Inflammatory macrophage (primary cell): ENCODE measurements around the gene ESR2.
"Not testable (repeated sequence)": the region's sequence is repeated elsewhere in the genome, so short reads cannot be mapped to it uniquely, and the experiment has no call there.

Experiments
- DNase-seq, 2 donors: peaks; one replicate each; pipeline ENCODE4 v3.0.0-alpha.2; 2020 to 2022

ESR2 gene

DNA sequence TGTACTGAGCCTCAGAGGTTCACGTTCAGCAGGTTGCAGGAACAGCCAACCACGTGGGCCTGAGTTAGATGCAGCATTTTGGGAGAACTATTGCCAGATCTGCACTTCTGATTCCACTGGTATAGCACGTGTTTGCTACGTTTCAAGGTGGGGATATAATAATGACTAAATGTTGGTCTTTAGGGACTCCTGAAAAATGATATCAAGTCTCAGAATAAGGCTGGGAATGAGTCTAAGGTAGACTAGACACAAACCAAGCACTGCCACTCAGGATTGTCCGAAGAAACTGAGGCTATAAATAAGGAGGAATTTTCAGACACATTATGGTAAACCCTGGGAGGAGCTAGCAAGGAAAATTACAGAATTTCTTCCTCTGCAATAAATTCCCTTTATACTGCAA lies 98.1 kb downstream of the ESR2 start:
- DNase-seq, result no peak

GRCh38 chr14:64195199-64195598 lies 99.0 kb downstream of the ESR2 start:
- no peak for DNase-seq

DNA sequence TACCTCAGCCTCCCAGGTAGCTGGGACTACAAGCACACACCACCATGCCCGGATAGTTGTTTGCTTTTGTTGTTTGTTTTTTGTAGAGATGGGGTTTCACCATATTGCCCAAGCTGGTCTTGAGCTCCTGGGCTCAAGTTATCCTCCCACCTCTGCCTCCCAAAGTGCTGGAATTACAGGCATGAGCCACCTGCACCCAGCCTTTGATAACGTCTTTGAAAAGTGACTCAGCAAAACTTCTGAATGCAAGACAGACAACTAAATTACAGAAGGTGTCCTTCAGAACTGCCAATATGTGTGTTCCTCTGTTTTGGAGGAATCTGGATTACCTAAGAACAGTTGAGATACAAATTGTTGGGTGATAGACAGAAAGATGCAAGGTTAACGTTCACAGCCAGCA lies 99.8 kb downstream of the ESR2 start:
- DNase-seq, result no peak

DNA sequence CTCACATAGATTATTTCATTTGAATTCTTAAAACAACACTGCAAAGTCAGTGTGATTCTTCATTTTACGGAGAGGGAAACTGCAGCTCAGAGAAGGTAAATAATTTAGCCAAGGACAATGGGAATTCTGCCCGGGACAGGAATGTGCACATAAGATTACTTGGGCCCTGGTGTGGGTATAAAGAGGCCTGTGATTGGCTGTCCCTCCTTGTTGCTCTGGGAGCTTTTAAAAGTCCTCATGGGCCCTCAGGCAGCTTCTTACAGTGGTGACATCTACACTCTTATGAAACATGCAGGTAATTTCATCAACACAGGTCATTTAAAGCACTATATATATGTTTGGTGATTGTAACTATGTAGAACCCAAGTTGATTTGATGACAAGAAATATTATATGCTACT lies 100.3 kb downstream of the ESR2 start:
- DNase-seq, result no peak

DNA sequence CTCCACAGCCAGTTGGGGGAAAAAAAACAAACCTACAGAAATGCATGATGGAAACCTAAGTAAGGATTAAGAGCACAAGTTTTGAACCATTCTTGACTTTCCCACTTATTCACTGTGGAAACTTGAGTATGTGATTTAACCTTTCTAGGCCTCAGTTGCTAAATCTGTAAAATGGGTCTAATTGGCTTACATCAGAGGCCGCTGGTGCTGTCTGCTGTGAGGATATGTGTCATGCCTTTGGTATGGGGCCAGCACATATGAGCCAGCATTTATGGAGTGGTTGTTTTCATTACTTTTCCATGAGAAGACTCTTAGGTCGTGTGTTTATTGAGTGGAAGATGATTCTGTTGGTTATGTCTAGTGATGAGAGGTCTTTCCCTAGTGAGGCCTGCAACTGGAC lies 102.4 kb downstream of the ESR2 start:
- no peak for DNase-seq

DNA sequence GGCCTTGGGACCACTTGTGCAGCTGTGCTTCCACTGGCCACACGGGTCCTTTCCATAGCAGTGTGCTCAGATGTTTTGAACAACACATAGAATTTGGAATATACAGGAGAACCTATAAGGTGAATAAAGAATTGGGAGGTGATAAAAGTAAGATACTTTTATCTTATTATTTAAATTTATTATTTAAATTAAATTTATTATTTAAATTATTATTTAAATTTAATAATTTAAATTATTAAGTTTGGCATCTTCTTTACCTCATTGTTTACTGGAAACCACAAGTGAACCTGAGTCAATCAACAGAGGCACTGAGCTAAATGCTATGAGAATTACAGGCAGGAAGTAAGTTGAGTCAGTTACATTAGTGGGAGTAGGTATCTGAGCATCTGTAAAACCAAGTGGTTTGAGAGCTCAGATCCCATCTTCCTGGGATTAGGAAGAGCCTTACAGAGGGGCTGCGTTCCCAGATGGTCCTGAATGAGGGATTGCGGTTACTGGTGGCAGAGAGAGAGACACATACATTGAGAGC lies 103.1 kb downstream of the ESR2 start:
- DNase-seq, result no peak

DNA sequence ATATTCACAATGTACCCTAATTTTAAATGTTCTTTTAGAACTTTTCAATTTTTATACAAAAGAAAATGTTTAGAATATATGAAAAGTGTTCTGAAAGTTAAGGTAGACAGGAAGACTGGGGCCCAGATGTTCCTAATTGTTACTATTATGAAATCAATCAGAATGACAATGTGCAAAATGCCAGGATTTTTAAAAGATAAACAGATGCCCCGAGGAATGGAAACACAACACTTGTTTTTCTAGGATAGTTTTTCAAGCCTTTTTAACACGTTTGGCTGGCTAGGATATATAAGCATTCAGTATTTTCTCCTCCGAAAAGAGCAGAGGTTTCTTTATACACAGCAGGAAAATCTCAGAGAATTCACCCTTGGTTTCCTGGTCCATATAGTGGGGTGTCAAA lies 106.8 kb downstream of the ESR2 start:
- DNase-seq, result no peak

GRCh38 chr14:64186231-64187129 lies 107.7 kb downstream of the ESR2 start:
- no peak for DNase-seq

GRCh38 chr14:64185184-64185583 lies 109.0 kb downstream of the ESR2 start:
- DNase-seq, result no peak

DNA sequence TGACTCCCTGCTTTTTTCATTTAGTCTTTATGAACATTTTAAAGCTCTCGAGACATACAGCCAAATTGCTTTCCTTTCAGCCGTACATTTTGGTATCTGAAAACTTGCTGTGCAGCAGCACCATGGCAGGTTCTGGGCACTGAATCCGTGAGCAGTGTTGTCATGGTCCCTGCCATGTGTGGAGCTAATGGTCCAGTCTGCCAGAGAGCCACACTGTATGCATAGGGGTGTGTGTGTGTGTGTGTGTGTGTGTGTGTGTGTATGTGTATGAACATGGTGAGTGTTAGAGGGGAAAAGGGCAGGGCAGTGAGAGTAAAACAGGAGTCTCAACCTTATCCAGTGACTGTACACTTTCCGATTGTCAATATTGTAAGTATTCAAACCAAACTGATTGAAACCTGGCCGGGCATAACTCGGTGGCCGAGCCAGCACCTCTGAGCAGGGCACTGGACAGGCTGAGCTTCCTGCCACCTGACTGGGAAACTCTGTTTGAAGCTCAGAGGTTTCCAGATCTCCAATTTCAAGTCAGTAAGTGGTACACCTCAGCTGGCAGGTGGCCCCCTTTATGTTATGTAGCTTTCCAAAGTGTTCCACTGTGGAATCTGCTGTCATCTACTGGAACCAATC lies 110.0 kb downstream of the ESR2 start:
- DNase-seq, result no peak

DNA sequence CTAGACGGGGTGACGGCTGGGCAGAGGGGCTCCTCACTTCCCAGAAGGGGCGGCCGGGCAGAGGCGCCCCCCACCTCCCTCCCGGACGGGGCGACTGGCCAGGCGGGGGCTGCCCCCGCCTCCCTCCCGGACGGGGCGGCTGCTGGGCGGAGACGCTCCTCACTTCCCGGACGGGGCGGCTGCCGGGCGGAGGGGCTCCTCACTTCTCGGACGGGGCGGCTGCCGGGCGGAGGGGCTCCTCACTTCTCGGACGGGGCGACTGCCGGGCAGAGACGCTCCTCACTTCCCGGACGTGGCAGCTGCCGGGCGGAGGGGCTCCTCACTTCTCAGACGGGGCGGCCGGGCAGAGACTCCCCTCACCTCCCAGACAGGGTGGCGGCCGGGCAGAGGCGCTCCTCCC lies 111.3 kb downstream of the ESR2 start:
- DNase-seq, result not testable (repeated sequence)

GRCh38 chr14:64178814-64179213 lies 115.4 kb downstream of the ESR2 start:
- DNase-seq, result no peak

- DNase-seq, result no peak
Observed at GRCh38 chr14:64176330-64176729, 117.8 kb downstream of the ESR2 start.

GRCh38 chr14:64174922-64175782 lies 119.0 kb downstream of the ESR2 start:
- DNase-seq, result no peak

GRCh38 chr14:64170181-64170580 lies 124.0 kb downstream of the ESR2 start:
- no peak for DNase-seq

DNA sequence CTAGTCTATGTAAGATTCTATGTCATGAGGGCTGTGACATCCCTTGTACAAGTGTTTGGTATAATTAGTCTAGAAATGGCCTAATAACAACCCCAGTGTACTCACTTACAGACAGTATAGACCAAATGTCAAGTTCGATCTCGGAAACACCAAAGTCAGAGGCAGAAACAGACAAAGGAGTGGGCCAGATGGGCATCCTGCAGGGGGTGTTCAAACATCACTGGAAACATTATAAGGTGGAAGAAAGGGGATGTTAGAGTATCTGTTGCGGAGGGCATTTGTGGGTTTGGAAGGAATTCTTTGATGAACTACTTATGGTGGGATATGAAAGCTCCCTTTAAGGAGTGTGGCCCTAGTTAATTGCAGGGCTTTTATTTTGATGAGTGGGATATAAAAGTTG lies 134.6 kb downstream of the ESR2 start:
- DNase-seq, result no peak

- DNase-seq, result no peak
Observed at GRCh38 chr14:64158608-64159007, 135.6 kb downstream of the ESR2 start.

- no peak for DNase-seq
Observed at GRCh38 chr14:64149921-64150320, 144.2 kb downstream of the ESR2 start.

DNA sequence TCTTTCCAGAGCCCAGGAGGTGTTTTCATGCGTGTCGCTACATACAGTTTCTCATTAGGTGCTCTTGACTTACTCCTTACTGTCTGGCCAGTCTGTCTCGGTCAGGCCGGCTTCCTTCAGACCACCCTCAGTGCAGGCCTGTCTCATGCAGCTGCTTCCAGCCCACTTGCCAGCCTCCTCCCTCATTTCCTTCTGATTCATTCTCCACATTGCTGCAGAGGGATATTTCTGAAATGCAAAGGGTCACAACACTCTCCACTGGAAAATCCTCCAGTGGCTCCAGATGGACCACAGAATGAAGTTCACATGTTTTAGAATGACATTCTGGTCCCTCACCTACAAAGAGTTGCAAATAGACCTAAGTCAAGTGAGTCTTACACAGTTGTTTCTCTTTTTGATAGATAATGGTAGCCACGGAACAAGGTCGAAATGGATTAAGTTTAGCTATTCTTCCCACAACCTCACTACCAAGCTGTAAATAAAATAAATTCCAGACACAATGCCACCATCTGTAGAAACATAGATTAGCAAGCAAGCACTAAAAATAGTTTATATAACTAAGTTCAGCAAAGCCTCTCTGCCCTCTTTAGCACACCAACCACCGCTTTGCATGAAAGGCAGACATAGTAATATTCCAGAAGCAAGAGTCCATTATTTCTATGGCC lies 146.9 kb downstream of the ESR2 start:
- no peak for DNase-seq

DNA sequence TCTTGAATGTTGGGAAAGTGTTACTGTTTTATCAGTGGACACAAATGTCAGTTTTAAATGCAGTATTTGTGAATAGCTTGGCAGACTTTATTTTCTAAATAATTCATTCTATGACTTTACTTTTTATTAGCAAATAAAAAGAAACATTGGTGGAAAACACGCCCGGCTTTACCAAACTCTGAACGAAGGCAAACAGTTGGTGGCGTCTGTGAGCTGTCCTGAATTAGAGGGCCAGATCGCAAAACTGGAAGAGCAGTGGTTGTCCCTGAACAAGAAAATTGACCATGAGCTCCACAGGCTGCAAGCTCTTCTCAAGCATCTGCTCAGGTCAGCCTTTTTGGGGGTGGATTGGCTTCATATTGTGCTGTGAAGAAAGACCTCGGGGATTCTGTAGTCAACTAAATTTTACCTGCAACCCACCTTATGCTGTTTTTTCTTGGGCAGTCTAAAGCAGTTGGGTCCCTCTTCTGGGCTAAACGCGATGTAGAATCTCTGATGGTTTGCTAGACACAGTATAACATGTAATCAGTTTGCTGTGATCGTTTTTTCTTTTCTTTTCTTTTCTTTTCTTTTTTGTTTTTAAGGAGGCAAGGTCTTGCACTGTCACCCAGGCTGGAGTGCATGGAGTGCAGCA lies 156.4 kb downstream of the ESR2 start:
- no peak for DNase-seq

DNA sequence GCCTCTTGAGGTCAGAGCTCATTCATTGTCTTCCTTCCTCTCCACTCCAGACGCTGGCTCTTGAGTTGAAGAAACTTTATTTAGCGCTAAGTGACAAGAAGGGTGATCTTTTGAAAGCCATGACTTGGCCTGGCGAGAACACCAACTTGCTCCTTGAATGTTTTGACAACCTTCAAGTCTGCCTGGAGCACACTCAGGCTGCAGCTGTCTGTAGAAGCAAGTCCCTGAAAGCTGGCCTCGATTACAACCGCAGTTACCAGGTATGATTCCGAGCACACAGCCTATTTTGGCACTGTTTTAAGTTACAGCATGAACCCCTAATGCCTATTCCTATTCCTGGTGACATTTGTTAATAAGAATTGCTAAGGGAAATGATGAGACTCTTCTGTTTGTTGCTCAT lies 167.6 kb downstream of the ESR2 start:
- no peak for DNase-seq

- DNase-seq, result no peak
Observed at GRCh38 chr14:64125270-64125669, 168.9 kb downstream of the ESR2 start.
